Measurements from ENCODE around the gene ADARB1.

DNA sequence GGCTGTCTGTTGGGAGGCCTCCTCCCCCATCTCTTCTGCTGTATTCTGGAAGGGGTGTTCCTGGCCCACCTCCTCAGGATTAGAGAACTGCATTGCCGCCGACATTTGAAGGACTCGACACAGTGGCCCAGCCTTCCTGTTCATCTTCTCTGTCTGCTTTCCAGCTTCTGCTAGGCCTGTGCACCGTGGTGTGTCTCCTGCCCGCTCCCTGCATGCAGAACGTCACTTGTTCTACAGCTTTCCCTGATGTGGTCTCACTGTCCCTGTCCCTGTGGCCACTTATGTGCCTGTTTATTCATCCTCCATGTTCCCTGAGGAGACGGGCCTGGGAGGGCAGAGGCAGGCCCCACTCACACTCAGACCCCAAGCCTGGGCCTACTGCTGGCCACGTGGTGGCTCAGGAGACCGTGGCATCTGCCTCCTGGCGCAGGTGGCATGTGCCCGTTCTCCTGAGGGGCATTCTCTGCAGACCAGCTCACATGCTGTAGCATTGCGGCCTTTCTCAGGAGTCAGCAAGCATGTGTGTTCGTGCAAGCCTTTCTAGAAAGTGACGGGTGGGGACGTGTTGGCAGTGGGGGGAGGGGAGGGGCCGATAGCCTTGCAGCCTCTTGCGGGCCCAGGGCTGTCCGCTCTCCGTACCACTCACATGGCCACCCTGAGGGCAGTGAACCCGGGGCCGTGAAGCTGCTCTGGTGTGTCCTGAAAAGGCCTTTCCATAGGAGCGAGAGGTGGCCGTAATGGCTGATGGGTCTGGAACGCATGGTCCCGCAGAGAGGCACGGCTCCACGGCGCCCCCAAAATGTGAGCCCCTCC lies 177.5 kb downstream of the ADARB1 start:
- TF ChIP-seq, protein P1, sequence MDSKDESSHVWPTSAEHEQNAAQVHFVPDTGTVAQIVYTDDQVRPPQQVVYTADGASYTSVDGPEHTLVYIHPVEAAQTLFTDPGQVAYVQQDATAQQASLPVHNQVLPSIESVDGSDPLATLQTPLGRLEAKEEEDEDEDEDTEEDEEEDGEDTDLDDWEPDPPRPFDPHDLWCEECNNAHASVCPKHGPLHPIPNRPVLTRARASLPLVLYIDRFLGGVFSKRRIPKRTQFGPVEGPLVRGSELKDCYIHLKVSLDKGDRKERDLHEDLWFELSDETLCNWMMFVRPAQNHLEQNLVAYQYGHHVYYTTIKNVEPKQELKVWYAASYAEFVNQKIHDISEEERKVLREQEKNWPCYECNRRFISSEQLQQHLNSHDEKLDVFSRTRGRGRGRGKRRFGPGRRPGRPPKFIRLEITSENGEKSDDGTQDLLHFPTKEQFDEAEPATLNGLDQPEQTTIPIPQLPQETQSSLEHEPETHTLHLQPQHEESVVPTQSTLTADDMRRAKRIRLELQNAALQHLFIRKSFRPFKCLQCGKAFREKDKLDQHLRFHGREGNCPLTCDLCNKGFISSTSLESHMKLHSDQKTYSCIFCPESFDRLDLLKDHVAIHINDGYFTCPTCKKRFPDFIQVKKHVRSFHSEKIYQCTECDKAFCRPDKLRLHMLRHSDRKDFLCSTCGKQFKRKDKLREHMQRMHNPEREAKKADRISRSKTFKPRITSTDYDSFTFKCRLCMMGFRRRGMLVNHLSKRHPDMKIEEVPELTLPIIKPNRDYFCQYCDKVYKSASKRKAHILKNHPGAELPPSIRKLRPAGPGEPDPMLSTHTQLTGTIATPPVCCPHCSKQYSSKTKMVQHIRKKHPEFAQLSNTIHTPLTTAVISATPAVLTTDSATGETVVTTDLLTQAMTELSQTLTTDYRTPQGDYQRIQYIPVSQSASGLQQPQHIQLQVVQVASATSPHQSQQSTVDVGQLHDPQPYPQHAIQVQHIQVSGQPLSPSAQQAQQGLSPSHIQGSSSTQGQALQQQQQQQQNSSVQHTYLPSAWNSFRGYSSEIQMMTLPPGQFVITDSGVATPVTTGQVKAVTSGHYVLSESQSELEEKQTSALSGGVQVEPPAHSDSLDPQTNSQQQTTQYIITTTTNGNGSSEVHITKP (IDR thresholded peaks at IDR 0.05; ENCODE audit: partially characterized antibody) = no peak
- TF ChIP-seq POLR2A (conservative IDR thresholded peaks at IDR 0.05) = no peak
- TF ChIP-seq ZNF561 (CRISPR knock-in tag; conservative IDR thresholded peaks at IDR 0.05) = no peak

All from K562 (cell line).